ENCODE data around the gene KCTD16.
A peak's percentile ranks its signal among the peaks of the same experiment; 100 is the strongest.

Gene KCTD16

DNA sequence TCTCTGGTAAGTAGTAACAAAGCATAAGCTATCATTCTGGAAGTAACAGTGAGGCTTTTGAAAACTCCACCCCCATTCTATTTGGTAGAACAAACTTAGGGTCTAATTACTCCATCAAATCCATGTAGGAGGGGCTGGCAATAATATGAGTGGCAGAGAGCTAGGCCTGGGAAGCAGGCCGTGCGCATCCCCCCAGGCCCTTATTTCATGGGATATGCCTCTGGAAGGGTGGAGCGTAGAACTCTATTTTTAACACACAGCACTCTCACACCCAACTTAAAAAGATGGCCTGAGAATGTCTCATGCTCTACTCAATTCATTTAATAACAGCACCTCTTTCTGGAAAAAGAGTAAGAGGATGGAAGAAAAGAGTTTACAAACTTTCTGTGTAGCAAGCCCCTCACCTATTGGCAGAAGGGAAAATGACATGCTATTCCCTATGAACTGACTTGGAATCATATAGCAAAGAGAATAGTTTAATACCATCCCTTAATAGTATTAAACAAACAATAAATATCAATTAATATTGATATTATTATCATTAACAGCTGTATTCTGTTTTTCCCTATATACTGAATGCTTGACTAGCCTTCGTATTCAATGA is 233.2 kb downstream of the KCTD16 start:
- no peak for DNase-seq (ENCODE audit: low spot score)

DNA sequence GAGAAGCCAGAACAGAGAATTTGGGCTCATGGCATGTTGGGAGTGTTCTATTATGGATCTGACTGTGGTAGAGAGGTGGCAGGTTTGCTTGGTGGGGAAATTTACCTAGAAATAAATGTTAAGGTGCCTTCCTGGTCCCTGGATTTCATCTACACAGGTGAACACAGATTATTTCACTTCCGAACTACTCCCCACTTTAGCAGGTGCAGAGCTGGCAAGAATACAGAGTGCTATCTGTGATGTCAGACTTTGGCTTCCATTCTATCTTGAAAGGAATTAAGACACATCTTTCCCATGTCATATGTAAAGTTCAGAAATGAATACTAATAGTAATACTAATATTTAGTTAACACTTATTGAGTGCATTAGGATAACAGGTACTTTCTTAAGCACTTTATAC is 234.0 kb downstream of the KCTD16 start:
- no peak for DNase-seq (ENCODE audit: low spot score)

DNA sequence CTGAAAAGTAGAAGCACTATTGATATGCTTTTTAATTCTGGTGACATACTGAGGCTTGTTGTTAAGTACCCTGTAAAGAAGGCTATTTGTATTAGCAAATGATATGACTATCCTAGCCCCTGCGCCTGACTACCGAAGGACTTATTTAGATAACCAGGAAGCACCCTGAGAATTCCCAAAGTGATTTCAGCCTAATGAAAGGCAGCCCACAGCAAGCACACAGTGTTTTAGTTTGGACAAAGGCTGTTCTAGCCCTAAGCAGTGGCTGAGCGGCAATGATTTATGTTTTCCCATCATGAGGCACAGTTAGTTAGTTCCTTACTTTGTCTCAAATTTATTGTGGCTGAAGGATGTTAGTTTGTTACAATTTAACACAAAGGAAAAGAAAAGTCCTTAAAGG is 235.3 kb downstream of the KCTD16 start:
- no peak for DNase-seq (ENCODE audit: low spot score)

DNA sequence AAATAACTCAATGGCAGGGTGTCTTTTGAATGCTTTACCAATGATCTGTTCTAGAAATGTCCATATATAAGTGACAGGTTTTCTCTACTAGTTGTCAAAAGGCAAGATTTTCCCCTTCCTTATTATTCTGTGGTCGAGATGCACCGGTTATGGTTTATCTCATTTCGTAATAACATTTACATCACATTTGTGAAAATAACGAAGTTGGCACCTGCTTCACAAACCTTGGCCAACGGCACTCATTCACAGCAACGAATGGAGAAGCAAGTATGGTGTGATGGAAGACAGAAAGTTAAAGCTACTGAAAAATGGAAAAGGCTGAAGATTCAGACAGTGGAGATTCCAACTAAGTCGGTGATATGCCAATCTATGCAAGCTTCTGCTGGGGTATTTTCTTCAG is 235.8 kb downstream of the KCTD16 start:
- DNase-seq (ENCODE audit: low spot score) = no peak

DNA sequence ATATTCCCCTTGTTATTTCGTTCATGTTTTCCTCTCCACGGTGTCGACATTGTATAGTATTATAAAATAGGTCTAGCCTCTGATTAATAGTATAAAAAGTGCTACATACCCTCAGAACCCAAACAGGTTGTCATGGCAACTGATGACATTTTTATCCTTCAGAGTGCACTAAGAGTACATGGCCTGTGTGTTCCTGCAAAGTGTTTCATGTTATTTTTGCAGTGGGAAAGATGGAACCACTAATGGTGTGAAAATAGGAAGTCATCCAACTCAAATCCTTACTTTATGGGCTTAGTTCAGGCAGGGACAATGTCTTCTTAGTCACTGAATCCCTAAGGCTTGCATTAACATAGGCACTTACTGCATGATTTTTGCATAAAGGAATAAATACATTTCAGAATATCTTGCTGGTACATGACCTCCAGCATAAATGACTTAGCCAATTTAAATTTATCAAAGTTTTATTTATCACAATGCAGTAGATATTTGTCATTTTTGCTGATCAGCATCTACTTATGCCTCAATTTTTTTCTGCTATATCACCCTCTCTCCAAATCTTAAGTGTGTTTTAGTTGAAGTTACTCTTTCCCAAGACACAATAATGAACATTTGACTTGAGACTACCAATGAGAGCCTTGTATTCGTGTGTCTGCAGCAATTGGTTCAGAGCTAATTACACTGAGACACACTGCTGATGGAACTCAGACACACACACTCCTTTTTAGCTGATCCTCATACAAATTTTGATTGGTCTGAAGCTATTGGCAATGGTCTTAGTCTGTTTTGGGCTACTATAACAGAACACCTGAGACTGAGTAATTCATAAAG is 243.7 kb downstream of the KCTD16 start:
- no peak for DNase-seq (ENCODE audit: low spot score)

DNA sequence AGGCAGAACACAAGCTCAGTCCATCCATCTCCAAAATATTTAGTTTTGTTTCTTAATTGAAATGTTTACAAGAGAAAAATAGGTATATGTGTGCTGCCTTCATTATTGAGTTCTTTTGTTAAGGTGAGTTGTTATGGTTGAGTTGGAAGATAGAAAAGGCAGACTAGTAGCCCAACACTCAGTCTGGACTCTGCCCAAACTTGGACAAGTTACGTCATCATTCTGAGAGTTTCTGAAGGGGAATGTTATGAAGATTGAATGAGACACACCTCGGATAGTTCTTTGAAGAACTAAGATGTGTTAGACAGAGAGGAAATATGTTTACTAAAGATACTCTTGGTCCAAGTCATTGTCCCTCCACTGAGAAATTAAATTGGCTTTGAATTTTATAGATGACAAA is 245.5 kb downstream of the KCTD16 start:
- no peak for DNase-seq (ENCODE audit: low spot score)

DNA sequence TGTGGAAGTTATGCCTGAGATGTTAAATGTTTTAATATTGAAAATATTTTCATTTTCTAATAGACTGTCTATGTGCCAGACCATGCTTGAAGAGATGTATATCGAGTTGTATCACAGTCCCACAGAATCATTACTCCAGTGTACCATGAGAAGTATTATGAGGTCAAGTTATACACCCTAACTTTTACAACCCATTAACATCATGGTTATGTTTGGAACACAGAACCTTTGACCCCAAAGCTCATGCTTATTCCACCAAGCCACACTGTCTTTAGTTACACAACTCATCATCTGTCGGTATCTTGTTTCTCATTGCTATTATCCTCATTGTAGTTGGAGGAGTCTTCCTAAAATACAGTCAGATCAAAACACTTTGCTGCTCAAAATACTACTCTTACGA is 248.0 kb downstream of the KCTD16 start:
- no peak for DNase-seq (ENCODE audit: low spot score)

DNA sequence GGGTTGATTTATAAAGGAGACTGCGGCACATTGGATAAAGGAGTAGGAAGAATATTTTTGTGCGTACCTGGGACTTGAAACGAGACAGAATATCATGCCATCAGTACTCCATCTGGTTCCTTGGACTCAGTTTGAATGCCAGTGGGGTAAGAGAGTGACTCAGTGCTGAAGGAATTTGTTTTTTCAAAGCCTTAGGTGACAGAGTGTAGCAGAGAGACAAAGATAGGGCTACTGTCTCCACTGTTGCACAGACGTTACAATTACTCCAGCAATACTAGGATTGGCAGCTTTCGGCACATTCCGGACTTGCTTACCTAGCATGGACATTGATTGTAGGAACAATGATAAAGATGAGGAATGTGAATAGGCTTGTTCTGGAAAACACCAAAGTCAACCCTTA is 250.7 kb downstream of the KCTD16 start:
- peak; percentile 18 for DNase-seq (ENCODE audit: low spot score)

DNA sequence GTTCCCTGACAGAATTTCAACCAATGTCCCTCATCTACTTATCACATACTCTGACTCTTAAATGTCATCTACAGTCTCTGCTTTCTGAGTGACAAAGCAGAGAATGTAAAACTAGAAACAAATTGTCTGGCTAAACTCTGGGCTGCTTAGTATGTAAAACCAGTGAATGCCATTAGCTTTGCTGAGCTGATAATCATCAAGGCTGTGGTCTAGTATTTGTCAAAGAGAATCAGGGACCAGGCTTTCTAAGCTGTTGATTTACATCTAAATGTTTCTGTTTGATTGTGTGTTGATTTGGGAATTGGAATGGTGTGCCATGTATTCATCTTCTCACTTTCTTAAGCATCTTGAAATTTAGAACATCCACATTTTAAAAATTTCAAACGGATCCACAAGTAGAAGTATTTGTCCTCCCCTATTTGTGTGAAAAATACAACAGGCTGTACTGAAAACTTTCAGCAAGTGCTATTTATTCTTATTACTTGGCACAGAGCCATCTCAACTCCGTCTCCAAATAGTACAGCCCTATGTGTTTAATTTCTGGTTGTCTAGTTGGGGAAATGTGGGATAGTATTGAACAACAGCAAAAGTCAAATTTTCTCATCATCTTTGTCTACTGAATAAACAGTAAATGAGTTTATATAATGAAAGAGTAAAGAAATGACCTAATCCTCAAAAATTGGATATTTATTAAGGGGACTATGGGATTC is 251.5 kb downstream of the KCTD16 start:
- DNase-seq (ENCODE audit: low spot score) = no peak

DNA sequence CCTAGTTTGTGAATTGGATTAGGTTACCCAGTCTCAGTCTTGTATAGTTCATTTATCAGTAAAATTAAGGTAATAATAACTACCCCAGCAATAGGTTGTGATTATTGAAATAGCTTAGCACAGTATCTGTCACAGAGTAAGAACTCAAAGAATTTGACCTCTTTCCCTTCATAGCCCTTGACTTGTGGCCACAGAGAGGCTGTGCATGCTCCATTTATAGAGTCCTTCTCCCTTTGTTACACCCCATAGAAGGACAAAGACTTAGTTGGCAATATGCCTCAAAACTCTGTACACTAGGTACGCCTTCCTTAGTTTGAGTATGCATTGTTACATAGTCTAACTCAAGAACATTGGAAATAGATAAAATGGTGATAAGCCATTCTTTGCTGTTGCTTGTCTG is 257.2 kb downstream of the KCTD16 start:
- no peak for DNase-seq (ENCODE audit: low spot score)

DNA sequence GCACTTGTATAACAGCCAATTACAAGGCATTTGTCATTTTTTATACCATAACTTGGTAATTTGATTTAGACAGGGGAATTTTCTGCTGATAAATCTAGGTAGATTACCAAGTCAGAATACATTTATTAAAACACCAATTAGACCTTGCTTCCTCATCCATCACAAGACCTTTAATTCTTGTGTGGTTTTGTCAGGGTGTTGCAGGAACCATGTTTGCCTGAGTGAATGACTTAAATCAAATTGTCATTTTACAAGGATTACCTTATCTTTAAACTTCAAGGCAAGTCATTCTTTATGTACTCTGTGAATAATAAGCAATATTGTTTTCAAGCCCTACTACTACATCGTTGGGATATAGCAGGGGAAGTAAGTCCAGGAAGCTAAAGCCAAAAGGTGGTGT is 257.7 kb downstream of the KCTD16 start:
- DNase-seq (ENCODE audit: low spot score) = no peak

DNA sequence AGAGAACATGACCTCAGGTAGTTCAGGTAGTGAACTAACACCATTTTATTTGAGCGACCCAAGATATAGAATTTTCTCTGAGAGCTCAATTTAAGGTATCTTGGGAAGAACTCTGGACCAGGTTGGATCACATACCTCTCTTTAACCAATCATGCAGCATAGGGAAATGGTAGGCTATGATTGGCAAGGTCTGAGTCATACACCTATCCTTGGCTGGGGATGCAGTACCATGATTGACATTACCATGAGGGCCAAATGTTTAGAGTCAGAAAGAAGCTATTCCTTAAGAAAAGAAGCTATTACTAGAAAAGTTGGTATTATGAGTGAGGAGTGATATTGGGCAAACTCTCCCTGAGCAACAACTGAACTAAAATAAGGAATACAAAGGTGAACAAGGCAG is 258.7 kb downstream of the KCTD16 start:
- DNase-seq (ENCODE audit: low spot score) = no peak

DNA sequence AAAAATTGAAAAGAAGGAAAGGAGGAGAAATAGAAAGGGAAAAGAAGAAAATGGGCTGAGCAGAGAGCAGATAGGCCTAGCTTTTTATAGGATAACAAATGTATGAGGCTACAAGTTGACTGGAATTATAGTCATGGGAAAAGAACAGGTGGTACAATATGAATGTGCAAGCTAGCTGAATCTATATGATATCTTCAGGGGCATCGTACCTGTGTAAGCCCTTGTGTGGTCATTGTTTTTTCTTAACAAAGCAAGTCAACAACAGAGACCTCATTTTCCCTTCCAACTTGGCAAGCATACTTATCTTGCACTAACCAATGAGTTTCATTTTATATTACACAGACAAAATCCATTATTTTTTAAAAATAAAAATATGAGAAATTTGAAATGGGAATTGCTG is 259.2 kb downstream of the KCTD16 start:
- DNase-seq (ENCODE audit: low spot score) = no peak

DNA sequence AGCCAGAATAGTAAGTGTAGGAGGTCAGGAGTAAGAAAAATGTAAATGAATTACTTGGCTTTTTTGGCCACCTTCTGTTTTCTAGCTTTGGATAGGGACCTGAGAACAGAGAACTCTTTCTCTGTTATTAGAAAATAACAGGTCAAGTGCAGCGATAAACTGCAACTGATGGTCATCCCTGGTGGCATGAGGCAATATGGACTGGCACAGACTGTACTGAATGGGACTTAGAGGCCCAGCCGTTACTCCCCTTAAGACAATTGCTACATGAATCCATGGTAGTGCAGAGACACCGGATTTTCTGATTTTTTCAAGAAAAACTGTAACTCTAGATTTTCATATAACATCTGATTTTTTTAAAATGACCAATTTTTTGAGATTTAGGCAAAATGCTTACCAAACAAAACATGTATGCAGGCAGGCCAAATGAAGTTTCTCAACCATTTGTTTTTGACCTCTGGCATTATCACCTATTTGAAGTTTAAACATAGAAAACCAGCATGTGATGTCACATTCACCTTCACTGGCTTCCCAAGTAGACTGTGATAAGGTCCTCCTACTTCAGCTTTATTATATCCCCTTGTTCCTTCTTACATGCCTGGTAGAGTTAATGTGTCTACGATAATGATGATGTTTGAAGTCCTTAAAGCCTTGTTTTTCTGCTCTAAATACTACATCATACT is 262.6 kb downstream of the KCTD16 start:
- DNase-seq (ENCODE audit: low spot score) = no peak

DNA sequence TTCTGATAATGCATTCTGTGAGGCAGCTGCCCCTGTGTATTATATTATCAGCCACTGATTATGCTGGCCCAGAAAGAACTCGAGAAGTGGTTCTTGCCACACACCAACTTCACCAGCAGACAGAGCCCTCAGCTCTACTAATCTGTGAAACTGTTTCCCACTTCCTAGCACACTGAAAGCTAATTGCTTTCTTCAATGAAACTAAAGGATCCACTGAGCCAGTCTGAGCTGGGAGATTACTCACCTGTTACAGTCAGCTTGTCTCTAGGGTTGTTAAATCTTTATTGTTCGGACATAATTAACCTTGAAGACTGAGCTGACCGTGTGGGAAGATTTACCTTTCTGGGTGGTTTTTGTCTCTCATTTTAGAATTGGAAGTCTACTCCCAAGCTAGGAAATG is 263.2 kb downstream of the KCTD16 start:
- DNase-seq (ENCODE audit: low spot score) = no peak

DNA sequence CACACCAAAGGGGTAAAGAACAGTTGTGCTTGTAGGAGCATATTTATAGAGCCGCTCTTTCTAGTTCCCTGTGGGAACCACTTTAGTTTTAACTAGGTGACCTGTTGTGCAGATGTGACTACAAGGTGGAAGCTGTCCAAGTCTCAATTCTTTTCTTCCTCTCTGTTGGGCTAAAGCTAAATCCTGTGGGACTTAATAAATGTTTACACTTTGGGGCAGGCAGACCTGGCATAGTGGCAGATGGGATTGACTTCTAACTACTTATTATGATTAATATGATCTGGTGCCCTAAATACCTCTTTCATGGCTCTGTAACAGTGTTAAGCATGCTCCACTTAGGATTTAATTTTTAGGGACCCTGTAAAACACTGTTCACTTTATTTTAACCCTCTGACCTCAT is 265.3 kb downstream of the KCTD16 start:
- no peak for DNase-seq (ENCODE audit: low spot score)

DNA sequence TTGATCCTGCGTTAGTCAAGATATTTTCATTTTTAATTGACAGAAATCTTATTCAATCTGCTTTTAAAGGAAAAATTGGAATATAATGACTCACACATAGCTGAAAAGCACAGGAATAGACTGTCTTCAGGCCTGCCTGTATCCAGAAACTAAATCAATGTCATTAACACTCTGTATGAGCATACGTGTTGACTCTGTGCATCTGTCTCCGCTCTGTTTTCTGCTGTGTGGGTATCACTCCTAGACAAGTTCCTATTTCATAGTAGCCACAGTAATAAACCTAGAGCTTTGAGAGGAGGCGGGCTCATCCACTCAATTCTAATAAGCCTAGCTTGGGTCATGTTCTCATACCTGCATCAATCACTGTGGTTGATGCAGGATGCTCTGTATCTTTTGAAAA is 267.6 kb downstream of the KCTD16 start:
- DNase-seq (ENCODE audit: low spot score) = no peak

DNA sequence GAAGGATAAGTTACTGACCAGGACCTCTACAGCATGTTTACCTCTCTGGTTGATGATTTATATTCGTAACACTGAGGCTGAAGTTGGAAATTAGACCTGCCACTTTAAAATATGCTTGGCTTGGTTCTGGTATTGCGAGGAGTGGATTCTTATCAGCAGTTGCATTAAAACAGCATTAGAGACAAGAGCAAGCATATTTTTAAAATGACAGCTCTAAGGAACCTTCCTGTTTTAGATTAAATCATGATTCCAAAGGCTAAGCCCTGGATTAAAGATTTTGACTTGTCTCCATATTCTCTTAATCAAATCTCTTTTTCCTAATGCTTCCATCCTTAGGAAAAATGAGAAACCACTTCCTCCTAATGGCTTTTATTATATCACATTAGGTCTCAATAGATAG is 277.8 kb downstream of the KCTD16 start:
- no peak for DNase-seq (ENCODE audit: low spot score)

DNA sequence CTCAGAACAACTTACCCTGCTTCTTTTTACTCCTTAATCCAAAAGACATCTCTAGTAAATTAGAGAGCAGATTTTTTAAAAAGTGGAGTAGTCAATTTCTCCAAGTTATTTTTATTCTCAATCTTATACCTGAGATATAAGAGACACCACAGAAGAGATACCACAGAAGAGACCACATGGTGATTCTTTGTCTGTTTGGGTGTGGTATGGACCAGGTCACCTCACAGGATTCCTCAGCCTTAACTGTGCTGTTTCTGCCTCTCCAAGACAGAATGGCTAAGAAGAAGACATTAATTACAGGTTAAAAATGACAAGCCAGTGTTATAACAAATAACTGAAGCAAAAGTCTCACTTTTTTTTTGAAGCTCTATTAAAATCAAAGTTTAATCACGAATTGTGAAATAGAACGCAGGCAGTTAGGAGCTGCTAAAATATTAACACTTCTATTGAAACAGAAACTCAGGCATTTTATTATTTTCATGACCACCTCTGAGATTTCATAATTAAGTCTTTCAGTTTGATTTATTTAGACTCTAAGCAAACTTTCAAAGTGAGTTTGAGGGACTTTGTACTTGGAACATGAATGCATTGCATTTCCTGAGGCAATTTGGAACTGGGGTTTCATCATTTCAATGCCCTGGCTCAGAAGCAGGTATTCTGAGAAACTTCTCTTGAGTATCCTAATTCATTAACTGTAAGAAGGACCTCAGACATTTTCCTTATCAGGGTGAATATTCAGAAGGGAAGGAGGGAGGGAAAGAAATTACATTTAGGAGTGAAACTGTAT is 280.7 kb downstream of the KCTD16 start:
- DNase-seq (ENCODE audit: low spot score) = no peak

DNA sequence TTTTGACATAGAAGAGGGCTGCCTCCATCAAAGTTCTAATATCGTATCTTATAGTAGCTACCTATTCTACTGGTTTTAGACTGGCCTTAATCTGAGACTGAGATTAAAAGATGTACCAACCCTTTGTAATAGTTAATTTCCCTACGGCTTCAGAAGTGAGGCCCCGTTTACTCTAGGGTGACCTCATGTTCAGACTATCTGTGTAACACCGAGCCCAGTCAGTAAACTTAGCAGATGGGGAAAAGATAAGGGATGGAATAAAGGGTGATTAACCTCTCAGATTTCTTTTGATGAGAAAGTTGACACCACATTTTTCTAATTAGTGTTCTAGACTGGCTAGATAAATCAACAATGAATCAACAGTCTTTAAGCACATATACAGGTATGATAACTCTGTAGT is 283.1 kb downstream of the KCTD16 start:
- DNase-seq (ENCODE audit: low spot score) = no peak

DNA sequence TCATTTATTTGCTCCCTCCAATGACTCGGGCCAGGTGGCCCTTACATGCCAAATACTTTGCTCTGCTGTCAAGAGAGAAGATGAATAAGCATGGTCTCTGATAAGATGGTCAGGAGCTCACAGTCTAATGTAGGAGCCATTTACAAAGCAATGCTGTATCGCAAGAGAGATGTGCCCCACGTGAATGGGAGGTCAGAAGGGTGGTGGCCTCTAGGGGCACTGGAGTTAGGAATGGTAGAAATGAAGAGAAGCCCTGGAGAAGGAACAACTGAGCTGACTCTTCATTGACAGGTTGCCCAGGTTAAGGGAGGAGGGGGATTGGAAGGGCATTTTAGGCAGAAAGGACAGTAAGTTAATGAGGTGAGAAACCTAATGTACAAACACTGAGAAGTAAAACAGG is 286.5 kb downstream of the KCTD16 start:
- no peak for DNase-seq (ENCODE audit: low spot score)

DNA sequence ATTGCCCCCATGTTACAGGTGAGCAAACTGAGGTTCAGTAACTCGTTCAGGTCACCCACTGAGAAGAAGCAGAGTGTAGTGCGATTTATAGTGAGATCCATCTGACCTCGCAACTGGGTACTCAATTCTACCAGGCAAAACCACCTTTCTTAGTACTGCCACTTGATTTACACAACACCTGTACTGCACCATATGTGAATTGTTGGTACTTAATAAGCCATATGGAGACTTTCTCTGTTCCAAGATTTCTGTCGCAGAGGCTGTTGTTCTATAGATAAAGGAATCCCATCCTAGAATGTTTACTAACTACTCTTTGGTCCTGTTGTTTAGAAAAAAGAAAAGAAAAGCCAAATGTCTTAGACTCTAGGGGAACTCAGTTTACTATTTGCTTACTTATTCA is 287.5 kb downstream of the KCTD16 start:
- no peak for DNase-seq (ENCODE audit: low spot score)
